Body of pancreas (tissue), 4 donors: Measurements from ENCODE around the gene HOOK2. TPM values are rescaled to one million over a fixed set of nuclear protein-coding genes. Genes with fewer than 3 reads are reported as not detected.
"Not testable (repeated sequence)": the region's sequence is repeated elsewhere in the genome, so short reads cannot be mapped to it uniquely, and the experiment has no call there.

ENCODE experiments used
- ATAC-seq: fragments of 150-250 bp; one replicate; pipeline ENCODE4 v1.9.1; 2016
- DNase-seq, 4 donors: peaks; one replicate each; pipeline ENCODE4 v3.0.0-alpha.2; 2019
- H3K27ac ChIP-seq, 4 donors: fragments of 200-600 bp; sonication (generic); 1 replicate in 3 of 4; 2 replicates in 1 of 4; pipeline versions ENCODE4 v1.5.1 to v1.6.1; 2016 to 2019; ENCODE audit warnings: mild to moderate bottlenecking in 1 of 4, mixed read lengths in 1 of 4, moderate library complexity in 1 of 4
- H3K27me3 ChIP-seq, 2 donors: fragments of 200-600 bp; sonication (generic); one replicate each; pipeline ENCODE4 v1.6.0; 2016; ENCODE audit warnings: mild to moderate bottlenecking in 1 of 2
- H3K36me3 ChIP-seq, 2 donors: fragments of 200-600 bp; sonication (generic); replicated peaks in 1 of 2; 2 replicates each; pipeline ENCODE4 v1.5.1; 2016; ENCODE audit warnings: low read depth in 2 of 2; ENCODE audit not compliant: insufficient read depth in 1 of 2
- H3K4me1 ChIP-seq: fragments of 200-600 bp; sonication (generic); one replicate; pipeline ENCODE4 v1.6.0; 2016
- H3K4me3 ChIP-seq, 2 donors: fragments of 200-600 bp; sonication (generic); 1 replicate in 1 of 2; 2 replicates in 1 of 2; pipeline ENCODE4 v1.5.1; 2016 to 2019
- H3K9me3 ChIP-seq, 3 donors: fragments of 200-600 bp; sonication (generic); 1 replicate in 2 of 3; 2 replicates in 1 of 3; pipeline ENCODE4 v1.5.1; 2016
- POLR2A ChIP-seq, 3 donors: fragments of 450-650 bp; IDR thresholded peaks; one replicate each; pipeline ENCODE4 v1.6.1; 2016; ENCODE audit warnings: antibody characterized with exemption in 3 of 3, mild to moderate bottlenecking in 2 of 3
- WGBS, 2 donors: methylation state at CpG; one replicate each; pipeline ENCODE4 v1.1.5; 2017; 5-methylcytosine and 5-hydroxymethylcytosine counted together
- intact Hi-C: fragments of 100-400 bp; cut with DNase I; formaldehyde crosslinking; loops from one replicate; pipeline ENCODE4 v1.15.1; 2023
- total RNA-seq, 2 donors: library from RNA; depleted of rRNA; stranded (reverse); fragments of >200 nt; gene quantifications; one replicate each; pipeline ENCODE4 v1.1.0, GENCODE V29; 2016
- TF ChIP-seq, protein P1 (sequence below), 7 experiments: fragments of 450-650 bp in 4 of 7; fragments of 200-600 bp in 3 of 7; sonication (generic) in 3 of 7; IDR thresholded peaks; one replicate each; pipeline ENCODE4 v1.5.1; 2016 to 2019; ENCODE audit warnings: antibody characterized with exemption in 7 of 7

Gene HOOK2
- total RNA-seq, 2 donors from 2014 or later, result 114 to 354 TPM

DNA sequence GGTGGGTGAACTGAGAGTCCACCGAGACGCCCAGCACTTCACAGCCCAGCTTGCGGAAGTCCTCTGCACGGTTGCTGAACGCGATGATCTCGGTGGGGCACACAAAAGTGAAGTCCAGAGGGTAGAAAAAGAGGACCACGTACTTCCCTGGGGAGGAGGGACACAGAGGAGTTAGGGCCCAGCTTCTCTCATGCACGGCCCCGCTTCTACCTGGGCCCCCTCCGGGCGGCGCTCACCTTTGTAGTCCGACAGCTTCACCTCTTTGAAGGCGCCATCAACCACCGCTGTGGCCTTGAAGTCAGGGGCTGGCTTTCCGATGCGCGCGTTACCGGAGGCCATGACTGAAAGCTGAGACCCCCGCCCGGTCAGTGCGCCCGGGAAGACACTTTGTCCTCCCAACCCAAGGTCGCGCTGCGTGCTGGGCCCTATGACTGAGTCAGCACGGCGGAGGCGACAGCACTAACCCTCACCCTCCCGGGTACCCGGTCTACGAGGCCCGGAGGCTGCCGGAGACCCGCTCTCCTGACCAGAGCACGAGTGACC is 25.6 kb upstream of the HOOK2 start:
- intact Hi-C loops, result loop anchor here (5.0 kb wide), 1 partner anchor 39 kb away; no protein-coding TSS in a partner anchor
- no peak for TF ChIP-seq POLR2A (IDR thresholded peaks at IDR 0.05)
- TF ChIP-seq, protein P1, sequence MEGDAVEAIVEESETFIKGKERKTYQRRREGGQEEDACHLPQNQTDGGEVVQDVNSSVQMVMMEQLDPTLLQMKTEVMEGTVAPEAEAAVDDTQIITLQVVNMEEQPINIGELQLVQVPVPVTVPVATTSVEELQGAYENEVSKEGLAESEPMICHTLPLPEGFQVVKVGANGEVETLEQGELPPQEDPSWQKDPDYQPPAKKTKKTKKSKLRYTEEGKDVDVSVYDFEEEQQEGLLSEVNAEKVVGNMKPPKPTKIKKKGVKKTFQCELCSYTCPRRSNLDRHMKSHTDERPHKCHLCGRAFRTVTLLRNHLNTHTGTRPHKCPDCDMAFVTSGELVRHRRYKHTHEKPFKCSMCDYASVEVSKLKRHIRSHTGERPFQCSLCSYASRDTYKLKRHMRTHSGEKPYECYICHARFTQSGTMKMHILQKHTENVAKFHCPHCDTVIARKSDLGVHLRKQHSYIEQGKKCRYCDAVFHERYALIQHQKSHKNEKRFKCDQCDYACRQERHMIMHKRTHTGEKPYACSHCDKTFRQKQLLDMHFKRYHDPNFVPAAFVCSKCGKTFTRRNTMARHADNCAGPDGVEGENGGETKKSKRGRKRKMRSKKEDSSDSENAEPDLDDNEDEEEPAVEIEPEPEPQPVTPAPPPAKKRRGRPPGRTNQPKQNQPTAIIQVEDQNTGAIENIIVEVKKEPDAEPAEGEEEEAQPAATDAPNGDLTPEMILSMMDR (IDR thresholded peaks at IDR 0.05), result no peak

DNA sequence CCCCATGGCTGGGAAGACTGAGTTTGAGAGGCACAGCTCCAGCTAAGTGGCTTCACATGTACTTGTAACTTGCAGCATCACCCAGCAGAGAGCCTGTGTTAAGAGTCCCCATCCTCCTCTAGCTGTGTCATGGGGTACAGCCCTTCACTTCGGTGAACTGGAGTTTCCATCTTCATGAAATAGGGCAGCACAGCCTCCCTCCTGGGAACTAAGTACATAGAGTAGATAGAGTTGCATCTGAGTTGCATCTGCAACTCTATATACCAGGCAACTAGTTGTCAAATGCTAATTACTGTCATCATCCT is 25.1 kb upstream of the HOOK2 start:
- Histone ChIP-seq H3K9me3 (no peaks in the 10 kb centered on the region), H3K27me3 (no peaks in the 10 kb centered on the region), H3K4me3 (no peak overlapping the region), H3K4me1 (peaks cover 33% of the 10 kb centered on the region), H3K27ac (peak overlapping the region in 2 of 4 donors; percentile 74 to 80), H3K36me3 (no peaks in the 10 kb centered on the region)
- intact Hi-C loops, result loop anchor here (5.0 kb wide), 1 partner anchor 38 kb away; no protein-coding TSS in a partner anchor
- ATAC-seq (no peak), DNase-seq (no peak)
- 67% methylated on average over 1 of the region's 1 CpG; no CpG with 5 or more reads in 1 of the 2 donors for WGBS, 2 donors
- TF ChIP-seq, protein P1 (IDR thresholded peaks at IDR 0.05), result no peak
- TF ChIP-seq POLR2A (IDR thresholded peaks at IDR 0.05), result no peak

More for the DNA sequence above, 25.6 kb upstream of the HOOK2 start:
- 4 to 5% methylated on average over 19 to 38 of the region's 38 CpGs for WGBS, 2 donors
- H3K4me1 ChIP-seq, result peaks cover 34% of the 10 kb centered on the region
- H3K4me3 ChIP-seq, result peak overlapping the region; percentile 50 to 73
- H3K36me3 ChIP-seq, result no peaks in the 10 kb centered on the region
- H3K27ac ChIP-seq, result peak overlapping the region; percentile 66 to 80 (median 75)
- peak; percentile 22 for ATAC-seq
- H3K9me3 ChIP-seq, result no peaks in the 10 kb centered on the region
- peak; percentile 48 to 60 (median 55) for DNase-seq
- no peaks in the 10 kb centered on the region for H3K27me3 ChIP-seq

DNA sequence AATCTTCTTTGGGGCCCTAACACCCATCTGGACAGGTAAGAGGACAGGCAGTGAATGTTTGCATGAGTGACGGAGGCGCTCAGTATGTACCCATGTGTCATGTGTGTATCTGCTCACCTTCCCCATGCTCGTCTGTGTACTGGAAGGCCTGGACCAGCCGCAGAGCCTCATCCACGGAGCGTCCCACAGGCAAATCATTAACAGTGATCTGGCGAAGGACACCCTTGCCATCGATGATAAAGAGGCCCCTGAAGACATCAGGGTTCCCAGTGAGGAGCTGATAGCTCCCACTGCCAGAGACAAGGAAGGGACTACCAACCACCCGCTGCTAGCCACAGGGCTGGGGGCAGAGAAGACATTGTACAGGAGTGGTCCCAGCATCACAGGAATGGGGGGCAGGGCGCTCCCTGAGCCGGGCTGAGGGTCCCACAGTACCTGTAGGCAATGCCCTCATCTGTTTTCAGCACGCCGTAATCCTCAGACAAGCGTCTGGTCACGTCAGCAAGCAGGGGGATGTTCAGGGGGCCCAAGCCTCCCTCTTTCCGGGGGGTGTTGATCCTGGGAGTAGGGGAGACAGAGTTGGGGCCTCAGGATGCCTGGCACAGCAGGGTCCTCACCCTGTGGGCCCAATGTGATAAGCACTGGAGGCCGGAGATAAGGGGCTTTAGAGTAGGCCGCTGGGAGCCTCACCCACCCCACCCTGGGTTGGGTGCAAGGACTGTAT is 24.6 kb upstream of the HOOK2 start:
- WGBS, 2 donors, result 62 to 67% methylated on average over 11 to 18 of the region's 18 CpGs

DNA sequence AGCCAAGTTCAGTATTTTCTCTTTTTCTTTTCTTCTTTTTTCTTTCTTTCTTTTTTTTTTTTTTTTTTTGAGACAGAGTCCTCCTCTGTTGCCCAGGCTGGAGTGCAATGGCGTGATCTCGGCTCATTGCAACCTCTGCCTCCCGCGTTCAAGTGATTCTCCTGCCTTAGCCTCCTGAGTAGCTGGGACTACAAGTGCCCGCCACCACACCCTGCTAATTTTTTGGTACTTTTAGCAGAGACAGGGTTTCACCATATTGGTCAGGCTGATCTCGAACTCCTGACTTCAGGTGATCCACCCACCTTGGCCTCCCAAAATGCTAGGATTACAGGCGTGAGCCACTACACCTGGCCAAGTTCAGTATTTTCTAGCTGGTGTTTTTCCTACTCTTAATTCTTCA is 22.3 kb upstream of the HOOK2 start:
- ATAC-seq, H3K4me3 ChIP-seq, H3K36me3 ChIP-seq, H3K9me3 ChIP-seq, intact Hi-C loops, H3K27ac ChIP-seq, DNase-seq, H3K27me3 ChIP-seq: not testable (repeated sequence)
- H3K4me1 ChIP-seq, result peaks cover 44% of the 10 kb centered on the region
- 93 to 95% methylated on average over 7 of the region's 7 CpGs for WGBS, 2 donors

More for the DNA sequence above, 24.6 kb upstream of the HOOK2 start:
- Histone ChIP-seq H3K4me1 (peaks cover 34% of the 10 kb centered on the region), H3K36me3 (no peaks in the 10 kb centered on the region), H3K27me3 (no peaks in the 10 kb centered on the region), H3K4me3 (no peak overlapping the region), H3K9me3 (no peaks in the 10 kb centered on the region), H3K27ac (no peak overlapping the region)
- DNase-seq, result no peak
- TF ChIP-seq, protein P1 (IDR thresholded peaks at IDR 0.05), result no peak
- TF ChIP-seq POLR2A (IDR thresholded peaks at IDR 0.05), result no peak
- intact Hi-C loops, result loop anchor here (5.0 kb wide), 1 partner anchor 38 kb away; no protein-coding TSS in a partner anchor
- ATAC-seq, result no peak

DNA sequence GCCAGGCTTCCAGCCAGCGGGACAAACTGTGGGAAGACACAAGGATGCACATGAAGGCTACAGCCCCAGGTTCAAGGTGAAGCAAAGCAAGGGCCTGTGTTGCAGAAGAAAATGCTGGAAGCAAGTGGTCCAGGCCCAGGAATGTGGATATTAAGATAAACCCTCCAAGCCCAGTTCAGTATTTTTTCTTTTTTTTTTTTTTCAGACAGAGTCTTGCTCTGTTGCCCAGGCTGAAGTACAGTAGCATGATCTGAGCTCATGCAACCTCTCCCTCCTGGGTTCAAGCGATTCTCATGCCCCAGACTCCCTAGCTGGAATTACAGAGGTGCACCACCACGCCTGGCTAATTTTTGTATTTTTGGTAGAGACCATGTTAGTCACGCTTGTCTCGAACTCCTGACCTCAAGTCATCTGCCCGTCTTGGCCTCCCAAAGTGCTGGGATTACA is 21.8 kb upstream of the HOOK2 start:
- Histone ChIP-seq H3K36me3 (no peaks in the 10 kb centered on the region), H3K4me3 (no peak overlapping the region), H3K4me1 (peaks cover 39% of the 10 kb centered on the region), H3K27me3 (no peaks in the 10 kb centered on the region), H3K27ac (no peak overlapping the region), H3K9me3 (no peaks in the 10 kb centered on the region)
- TF ChIP-seq, protein P1 (IDR thresholded peaks at IDR 0.05), result no peak
- TF ChIP-seq POLR2A (IDR thresholded peaks at IDR 0.05), result no peak
- 88 to 93% methylated on average over 6 of the region's 6 CpGs for WGBS, 2 donors
- DNase-seq (no peak), ATAC-seq (no peak)
- intact Hi-C loops, result no loop called here
